ENCODE data around the gene MAP3K19. TPM values are rescaled to one million over a fixed set of nuclear protein-coding genes. Genes with fewer than 3 reads are reported as not detected.
"Not testable (repeated sequence)": the region's sequence is repeated elsewhere in the genome, so short reads cannot be mapped to it uniquely, and the experiment has no call there.

Gene MAP3K19
- total RNA-seq, 1 donor from 2014 or later: not detected

GRCh38 chr2:134973241-134974138, 73.8 kb downstream of the MAP3K19 start:
- Histone ChIP-seq H3K27ac (replicated peaks) (no peak overlapping the region), H3K27me3 (ENCODE audit: low read depth) (no peaks in the 10 kb centered on the region), H3K36me3 (no peaks in the 10 kb centered on the region), H3K9me3 (replicated peaks) (peaks cover 29% of the 10 kb centered on the region), H3K4me3 (no peak overlapping the region), H3K4me1 (peaks cover 10% of the 10 kb centered on the region)
- intact Hi-C loops (cut with micrococcal nuclease): no loop called here
- no peak for DNase-seq
- TF ChIP-seq CTCF (IDR thresholded peaks at IDR 0.05; ENCODE audit: borderline replicate concordance): no peak

GRCh38 chr2:134967166-134967565, 80.1 kb downstream of the MAP3K19 start:
- H3K4me3 ChIP-seq; H3K4me1 ChIP-seq; H3K36me3 ChIP-seq; DNase-seq; H3K27me3 ChIP-seq (ENCODE audit: low read depth); H3K27ac ChIP-seq (replicated peaks); intact Hi-C loops (cut with micrococcal nuclease); H3K9me3 ChIP-seq (replicated peaks): not testable (repeated sequence)

- Histone ChIP-seq H3K27ac (replicated peaks) (no peak overlapping the region), H3K36me3 (peaks cover 61% of the 10 kb centered on the region), H3K4me1 (no peaks in the 10 kb centered on the region), H3K9me3 (replicated peaks) (no peaks in the 10 kb centered on the region), H3K4me3 (no peak overlapping the region), H3K27me3 (ENCODE audit: low read depth) (no peaks in the 10 kb centered on the region)
- intact Hi-C loops (cut with micrococcal nuclease): no loop called here
- DNase-seq: no peak
- no peak for TF ChIP-seq CTCF (IDR thresholded peaks at IDR 0.05; ENCODE audit: borderline replicate concordance)
These were observed 89.8 kb downstream of the MAP3K19 start for GRCh38 chr2:134957477-134957876.

- intact Hi-C loops (cut with micrococcal nuclease): no loop called here
- no peaks in the 10 kb centered on the region for H3K9me3 ChIP-seq (replicated peaks)
- H3K27me3 ChIP-seq (ENCODE audit: low read depth): no peaks in the 10 kb centered on the region
- no peak for TF ChIP-seq CTCF (IDR thresholded peaks at IDR 0.05; ENCODE audit: borderline replicate concordance)
- no peak for DNase-seq
- H3K36me3 ChIP-seq: peaks cover 76% of the 10 kb centered on the region
- no peak overlapping the region for H3K4me3 ChIP-seq
- no peak overlapping the region for H3K27ac ChIP-seq (replicated peaks)
- no peaks in the 10 kb centered on the region for H3K4me1 ChIP-seq
These were observed 91.5 kb downstream of the MAP3K19 start for GRCh38 chr2:134955744-134956143.

GRCh38 chr2:134954065-134954464, 93.2 kb downstream of the MAP3K19 start:
- DNase-seq: no peak
- intact Hi-C loops (cut with micrococcal nuclease): no loop called here
- H3K4me1 ChIP-seq: no peaks in the 10 kb centered on the region
- H3K9me3 ChIP-seq (replicated peaks): no peaks in the 10 kb centered on the region
- H3K27me3 ChIP-seq (ENCODE audit: low read depth): no peaks in the 10 kb centered on the region
- no peak for TF ChIP-seq CTCF (IDR thresholded peaks at IDR 0.05; ENCODE audit: borderline replicate concordance)
- no peak overlapping the region for H3K27ac ChIP-seq (replicated peaks)
- H3K4me3 ChIP-seq: no peak overlapping the region
- peaks cover 86% of the 10 kb centered on the region for H3K36me3 ChIP-seq

GRCh38 chr2:134952608-134953007, 94.6 kb downstream of the MAP3K19 start:
- no peaks in the 10 kb centered on the region for H3K4me1 ChIP-seq
- no peak overlapping the region for H3K4me3 ChIP-seq
- peaks cover 91% of the 10 kb centered on the region for H3K36me3 ChIP-seq
- intact Hi-C loops (cut with micrococcal nuclease): no loop called here
- H3K27ac ChIP-seq (replicated peaks): no peak overlapping the region
- no peaks in the 10 kb centered on the region for H3K9me3 ChIP-seq (replicated peaks)
- no peaks in the 10 kb centered on the region for H3K27me3 ChIP-seq (ENCODE audit: low read depth)
- TF ChIP-seq CTCF (IDR thresholded peaks at IDR 0.05; ENCODE audit: borderline replicate concordance): no peak
- no peak for DNase-seq
